Neural progenitor cell (in vitro differentiated cells): ENCODE data around the gene EIF3D.

ENCODE experiments used
- CTCF ChIP-seq: fragments of 200-600 bp; sonication (generic); IDR thresholded peaks from 2 replicates; pipeline ENCODE4 v1.5.1; 2017; ENCODE audit warnings: antibody characterized with exemption, mild to moderate bottlenecking
- EZH2 ChIP-seq: fragments of 200-600 bp; sonication (generic); IDR thresholded peaks from 2 replicates; pipeline ENCODE4 v1.6.1; 2017; ENCODE audit warnings: antibody characterized with exemption, mild to moderate bottlenecking, moderate library complexity

- TF ChIP-seq EZH2 (no peak), CTCF (no peak)
Measured at GRCh38 chr22:36472689-36473088, 56.3 kb downstream of the EIF3D start.
